Measurements from ENCODE around the gene SOD1. TPM values are rescaled to one million over a fixed set of nuclear protein-coding genes. Genes with fewer than 3 reads are reported as not detected.

Gene SOD1
- polyA plus RNA-seq, 1 donor from 2014 or later: 438 TPM

- no peaks in the 10 kb centered on the region for H3K27me3 Mint-ChIP-seq
- H3K4me1 Mint-ChIP-seq: peaks cover 0 to 1% (median 0%) of the 10 kb centered on the region in 3 donors
- H3K36me3 Mint-ChIP-seq: peaks cover 4% of the 10 kb centered on the region
- no peaks in the 10 kb centered on the region for H3K9me3 Mint-ChIP-seq
- H3K27ac Mint-ChIP-seq: peak overlapping the region in 1 of 3 donors; percentile 81
- H3K4me3 Mint-ChIP-seq: no peak overlapping the region
Observed at GRCh38 chr21:31684918-31685317, 25.4 kb downstream of the SOD1 start.

- Mint-ChIP-seq H3K36me3 (peaks cover 2% of the 10 kb centered on the region), H3K27ac (no peak overlapping the region)
Observed at GRCh38 chr21:31686272-31686915, 26.9 kb downstream of the SOD1 start.

GRCh38 chr21:31687108-31687507, 27.6 kb downstream of the SOD1 start:
- Mint-ChIP-seq H3K36me3 (peaks cover 2% of the 10 kb centered on the region), H3K9me3 (no peaks in the 10 kb centered on the region), H3K27ac (no peak overlapping the region), H3K27me3 (no peaks in the 10 kb centered on the region), H3K4me3 (no peak overlapping the region), H3K4me1 (peaks cover 0 to 1% (median 0%) of the 10 kb centered on the region in 3 donors)

More at GRCh38 chr21:31686272-31686915, 26.9 kb downstream of the SOD1 start:
- H3K4me3 Mint-ChIP-seq: no peak overlapping the region
- no peaks in the 10 kb centered on the region for H3K9me3 Mint-ChIP-seq
- peaks cover 0 to 1% (median 0%) of the 10 kb centered on the region in 3 donors for H3K4me1 Mint-ChIP-seq
- no peaks in the 10 kb centered on the region for H3K27me3 Mint-ChIP-seq

GRCh38 chr21:31688603-31689368, 29.3 kb downstream of the SOD1 start:
- peaks cover 2% of the 10 kb centered on the region for H3K36me3 Mint-ChIP-seq
- no peak overlapping the region for H3K4me3 Mint-ChIP-seq
- no peak overlapping the region for H3K27ac Mint-ChIP-seq
- peaks cover 0 to 1% (median 0%) of the 10 kb centered on the region in 3 donors for H3K4me1 Mint-ChIP-seq
- no peaks in the 10 kb centered on the region for H3K27me3 Mint-ChIP-seq
- H3K9me3 Mint-ChIP-seq: no peaks in the 10 kb centered on the region

GRCh38 chr21:31693222-31693621, 33.7 kb downstream of the SOD1 start:
- H3K4me1 Mint-ChIP-seq: peaks cover 0 to 2% (median 0%) of the 10 kb centered on the region in 3 donors
- H3K27me3 Mint-ChIP-seq: no peaks in the 10 kb centered on the region
- H3K36me3 Mint-ChIP-seq: peaks cover 2% of the 10 kb centered on the region
- H3K4me3 Mint-ChIP-seq: no peak overlapping the region
- H3K9me3 Mint-ChIP-seq: no peaks in the 10 kb centered on the region
- H3K27ac Mint-ChIP-seq: no peak overlapping the region

GRCh38 chr21:31696424-31696823, 36.9 kb downstream of the SOD1 start:
- peaks cover 4% of the 10 kb centered on the region for H3K36me3 Mint-ChIP-seq
- H3K27me3 Mint-ChIP-seq: no peaks in the 10 kb centered on the region
- H3K27ac Mint-ChIP-seq: no peak overlapping the region
- no peaks in the 10 kb centered on the region for H3K9me3 Mint-ChIP-seq
- H3K4me1 Mint-ChIP-seq: peaks cover 0 to 2% (median 0%) of the 10 kb centered on the region in 3 donors
- H3K4me3 Mint-ChIP-seq: no peak overlapping the region

DNA sequence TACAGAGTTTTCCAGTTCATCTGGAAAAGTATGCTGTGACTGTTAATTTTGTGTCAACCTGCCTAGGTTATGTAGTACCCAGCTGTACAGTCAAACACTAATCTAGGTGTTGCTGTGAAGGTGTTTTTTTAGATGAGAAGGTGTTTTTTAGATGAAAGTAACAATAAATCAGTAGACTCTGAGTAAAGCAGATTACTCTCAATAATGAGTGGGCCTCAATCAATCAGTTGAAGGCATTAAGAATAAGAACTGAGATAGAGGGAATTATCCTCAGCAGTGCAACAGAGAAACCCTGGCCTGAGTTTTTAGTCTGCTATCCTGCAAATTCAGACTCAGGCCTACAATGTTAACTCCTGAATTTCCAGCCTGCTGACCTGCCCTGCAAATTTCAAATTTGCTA, 39.0 kb downstream of the SOD1 start:
- peaks cover 7% of the 10 kb centered on the region for H3K36me3 Mint-ChIP-seq
- H3K27ac Mint-ChIP-seq: peak overlapping the region in 1 of 3 donors; percentile 1

GRCh38 chr21:31700040-31700439, 40.5 kb downstream of the SOD1 start:
- Mint-ChIP-seq H3K27ac (peak overlapping the region in 1 of 3 donors; percentile 53), H3K4me3 (no peak overlapping the region), H3K27me3 (no peaks in the 10 kb centered on the region), H3K9me3 (no peaks in the 10 kb centered on the region), H3K36me3 (peaks cover 7% of the 10 kb centered on the region), H3K4me1 (peaks cover 0 to 6% (median 2%) of the 10 kb centered on the region in 3 donors)

More for the DNA sequence above, 39.0 kb downstream of the SOD1 start:
- H3K27me3 Mint-ChIP-seq: no peaks in the 10 kb centered on the region
- no peak overlapping the region for H3K4me3 Mint-ChIP-seq
- H3K4me1 Mint-ChIP-seq: peaks cover 0 to 4% (median 3%) of the 10 kb centered on the region in 3 donors
- no peaks in the 10 kb centered on the region for H3K9me3 Mint-ChIP-seq

DNA sequence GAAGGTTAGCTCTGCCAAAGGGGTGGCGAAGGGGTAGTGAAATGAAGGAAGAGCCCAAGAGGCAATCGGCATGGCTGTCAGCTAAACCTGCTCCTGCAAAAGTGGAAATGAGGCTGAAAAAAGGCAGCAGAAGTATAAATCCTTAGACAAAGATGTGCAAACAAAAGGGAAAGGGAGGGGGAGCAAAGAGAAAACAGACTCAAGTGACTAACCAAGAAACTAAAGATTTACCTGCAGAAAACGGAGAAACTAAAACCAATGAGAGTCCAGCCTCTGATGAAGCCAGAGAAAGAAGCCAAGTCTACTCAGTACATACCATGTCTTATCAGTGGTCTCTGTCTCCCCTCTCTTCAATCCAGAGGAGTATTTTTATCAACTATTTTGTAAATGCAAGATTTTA, 47.1 kb downstream of the SOD1 start:
- Mint-ChIP-seq H3K9me3 (no peaks in the 10 kb centered on the region), H3K27me3 (no peaks in the 10 kb centered on the region), H3K4me1 (peaks cover 45 to 51% (median 47%) of the 10 kb centered on the region in 3 donors), H3K36me3 (peaks cover 5% of the 10 kb centered on the region), H3K27ac (peak overlapping the region in 1 of 3 donors; percentile 80), H3K4me3 (no peak overlapping the region)

- Mint-ChIP-seq H3K27ac (peak overlapping the region in 1 of 3 donors; percentile 31), H3K9me3 (no peaks in the 10 kb centered on the region), H3K36me3 (peaks cover 3% of the 10 kb centered on the region), H3K27me3 (no peaks in the 10 kb centered on the region), H3K4me3 (no peak overlapping the region), H3K4me1 (peaks cover 50 to 53% (median 50%) of the 10 kb centered on the region in 3 donors)
Observed at GRCh38 chr21:31707499-31707898, 48.0 kb downstream of the SOD1 start.

DNA sequence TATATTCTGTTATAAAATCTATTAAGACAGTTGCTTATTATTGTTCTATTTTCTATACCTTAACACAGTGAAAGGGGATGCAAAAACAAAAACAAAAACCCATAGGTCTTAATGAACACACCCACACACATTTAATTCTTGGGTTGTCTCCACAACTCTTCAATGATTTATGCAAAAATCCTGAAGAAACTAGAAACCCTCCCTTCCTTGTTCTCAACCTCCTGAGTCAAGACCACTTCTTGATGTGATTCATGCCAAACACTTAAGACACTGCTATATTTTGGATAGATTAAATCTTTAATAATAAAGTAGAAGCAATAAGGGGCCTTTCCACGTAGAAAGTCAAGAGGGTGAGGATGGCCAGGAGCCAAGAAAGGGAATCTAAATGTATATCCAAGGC, 49.0 kb downstream of the SOD1 start:
- Mint-ChIP-seq H3K36me3 (peaks cover 3% of the 10 kb centered on the region), H3K27me3 (no peaks in the 10 kb centered on the region), H3K9me3 (no peaks in the 10 kb centered on the region), H3K27ac (peak overlapping the region in 2 of 3 donors; percentile 68 to 77), H3K4me1 (peaks cover 58 to 62% (median 58%) of the 10 kb centered on the region in 3 donors), H3K4me3 (peak overlapping the region in 1 of 4 donors; percentile 85)

- H3K4me1 Mint-ChIP-seq: peaks cover 70 to 77% (median 76%) of the 10 kb centered on the region in 3 donors
- H3K9me3 Mint-ChIP-seq: no peaks in the 10 kb centered on the region
- H3K27ac Mint-ChIP-seq: no peak overlapping the region
- H3K27me3 Mint-ChIP-seq: no peaks in the 10 kb centered on the region
- peaks cover 3% of the 10 kb centered on the region for H3K36me3 Mint-ChIP-seq
- peak overlapping the region in 2 of 4 donors; percentile 64 to 82 for H3K4me3 Mint-ChIP-seq
Observed at GRCh38 chr21:31710586-31710985, 51.1 kb downstream of the SOD1 start.

DNA sequence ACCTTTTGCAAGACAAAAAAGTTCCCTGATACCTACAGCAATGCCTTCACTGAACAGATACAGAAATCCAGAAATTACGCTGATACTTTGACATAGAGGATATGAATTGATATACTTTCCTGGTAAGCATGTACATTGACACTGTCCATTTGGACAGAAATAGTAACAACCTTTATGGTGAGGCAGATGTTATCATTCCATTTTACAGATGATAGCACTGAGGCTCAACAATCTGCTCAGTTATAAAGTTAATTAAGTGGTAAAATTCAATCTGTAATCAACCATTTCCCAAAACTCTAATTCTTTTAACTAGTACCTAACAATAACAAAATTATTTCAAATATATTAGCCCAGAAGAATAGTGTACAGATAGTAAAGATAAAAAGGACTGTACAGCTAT, 51.8 kb downstream of the SOD1 start:
- no peaks in the 10 kb centered on the region for H3K27me3 Mint-ChIP-seq
- H3K9me3 Mint-ChIP-seq: no peaks in the 10 kb centered on the region
- peak overlapping the region in 2 of 3 donors; percentile 13 to 48 for H3K27ac Mint-ChIP-seq
- peak overlapping the region in 1 of 4 donors; percentile 45 for H3K4me3 Mint-ChIP-seq
- H3K36me3 Mint-ChIP-seq: peaks cover 3% of the 10 kb centered on the region
- peaks cover 76 to 83% (median 82%) of the 10 kb centered on the region in 3 donors for H3K4me1 Mint-ChIP-seq

GRCh38 chr21:31711745-31712285, 52.3 kb downstream of the SOD1 start:
- Mint-ChIP-seq H3K36me3 (peaks cover 3% of the 10 kb centered on the region), H3K4me1 (peaks cover 77 to 83% (median 82%) of the 10 kb centered on the region in 3 donors), H3K27ac (no peak overlapping the region), H3K4me3 (peak overlapping the region in 1 of 4 donors; percentile 45), H3K27me3 (no peaks in the 10 kb centered on the region), H3K9me3 (no peaks in the 10 kb centered on the region)

DNA sequence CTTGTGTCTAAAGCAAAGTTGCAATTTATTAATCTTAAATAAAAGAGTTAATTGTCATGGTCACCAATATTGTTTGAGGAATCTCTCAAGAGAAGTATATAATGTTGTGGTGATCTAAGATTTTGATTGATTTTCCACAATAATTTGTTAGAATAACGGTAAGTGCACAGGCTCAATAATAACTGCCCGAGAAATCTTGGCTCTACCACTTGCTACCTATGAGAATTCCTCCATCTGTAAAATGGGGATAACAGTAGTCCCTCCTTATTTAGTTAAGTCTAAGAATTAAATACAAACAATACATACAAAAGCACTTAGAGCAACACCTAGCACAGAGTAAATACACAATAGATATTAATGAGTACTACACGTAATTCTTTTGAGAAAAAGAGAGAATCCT, 53.6 kb downstream of the SOD1 start:
- Mint-ChIP-seq H3K27ac (no peak overlapping the region), H3K4me3 (no peak overlapping the region), H3K27me3 (no peaks in the 10 kb centered on the region), H3K36me3 (peaks cover 3% of the 10 kb centered on the region), H3K4me1 (peaks cover 75 to 79% (median 78%) of the 10 kb centered on the region in 3 donors), H3K9me3 (no peaks in the 10 kb centered on the region)
